Neutrophil (primary cell): ENCODE measurements around the gene PSD2.

Experiments
- H3K27ac ChIP-seq: fragments of 200-600 bp; sonication (generic); 2 replicates; pipeline ENCODE4 v1.5.1; 2016; ENCODE audit warnings: mild to moderate bottlenecking, moderate library complexity
- H3K27me3 ChIP-seq: fragments of 200-600 bp; sonication (generic); 2 replicates; pipeline ENCODE4 v1.6.0; 2016; ENCODE audit warnings: mild to moderate bottlenecking
- H3K36me3 ChIP-seq: fragments of 200-600 bp; sonication (generic); 2 replicates; pipeline ENCODE4 v1.5.1; 2017
- H3K4me1 ChIP-seq, 2 experiments: fragments of 200-600 bp in 1 of 2; sonication (generic) in 1 of 2; 1 replicate in 1 of 2; 2 replicates in 1 of 2; pipeline versions ENCODE4 v1.5.1 to v1.6.1; 2013 to 2016; ENCODE audit warnings: low read depth in 1 of 2, low read length in 1 of 2, mild to moderate bottlenecking in 1 of 2, moderate library complexity in 1 of 2; ENCODE audit not compliant: control insufficient read depth in 1 of 2, insufficient read depth in 1 of 2
- H3K4me3 ChIP-seq, 2 experiments: fragments of 200-600 bp in 1 of 2; sonication (generic) in 1 of 2; 1 replicate in 1 of 2; 2 replicates in 1 of 2; pipeline ENCODE4 v1.5.1; 2013 to 2016; ENCODE audit warnings: low read depth in 1 of 2, low read length in 1 of 2, mild to moderate bottlenecking in 1 of 2, moderate library complexity in 1 of 2
- H3K9me3 ChIP-seq: fragments of 200-600 bp; sonication (generic); 2 replicates; pipeline ENCODE4 v1.5.1; 2016
- TF ChIP-seq, protein P1 (sequence below): fragments of 200-600 bp; sonication (generic); IDR thresholded peaks from 2 replicates; pipeline ENCODE4 v1.5.1; 2016; ENCODE audit warnings: antibody characterized with exemption

The PSD2 gene

GRCh38 chr5:139882316-139882715 is 86.7 kb downstream of the PSD2 start:
- TF ChIP-seq, protein P1, sequence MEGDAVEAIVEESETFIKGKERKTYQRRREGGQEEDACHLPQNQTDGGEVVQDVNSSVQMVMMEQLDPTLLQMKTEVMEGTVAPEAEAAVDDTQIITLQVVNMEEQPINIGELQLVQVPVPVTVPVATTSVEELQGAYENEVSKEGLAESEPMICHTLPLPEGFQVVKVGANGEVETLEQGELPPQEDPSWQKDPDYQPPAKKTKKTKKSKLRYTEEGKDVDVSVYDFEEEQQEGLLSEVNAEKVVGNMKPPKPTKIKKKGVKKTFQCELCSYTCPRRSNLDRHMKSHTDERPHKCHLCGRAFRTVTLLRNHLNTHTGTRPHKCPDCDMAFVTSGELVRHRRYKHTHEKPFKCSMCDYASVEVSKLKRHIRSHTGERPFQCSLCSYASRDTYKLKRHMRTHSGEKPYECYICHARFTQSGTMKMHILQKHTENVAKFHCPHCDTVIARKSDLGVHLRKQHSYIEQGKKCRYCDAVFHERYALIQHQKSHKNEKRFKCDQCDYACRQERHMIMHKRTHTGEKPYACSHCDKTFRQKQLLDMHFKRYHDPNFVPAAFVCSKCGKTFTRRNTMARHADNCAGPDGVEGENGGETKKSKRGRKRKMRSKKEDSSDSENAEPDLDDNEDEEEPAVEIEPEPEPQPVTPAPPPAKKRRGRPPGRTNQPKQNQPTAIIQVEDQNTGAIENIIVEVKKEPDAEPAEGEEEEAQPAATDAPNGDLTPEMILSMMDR = no peak
- Histone ChIP-seq H3K36me3 (no peaks in the 10 kb centered on the region), H3K4me1 (no peaks in the 10 kb centered on the region), H3K27me3 (peaks cover 23% of the 10 kb centered on the region), H3K4me3 (no peak overlapping the region), H3K27ac (no peak overlapping the region), H3K9me3 (no peaks in the 10 kb centered on the region)

DNA sequence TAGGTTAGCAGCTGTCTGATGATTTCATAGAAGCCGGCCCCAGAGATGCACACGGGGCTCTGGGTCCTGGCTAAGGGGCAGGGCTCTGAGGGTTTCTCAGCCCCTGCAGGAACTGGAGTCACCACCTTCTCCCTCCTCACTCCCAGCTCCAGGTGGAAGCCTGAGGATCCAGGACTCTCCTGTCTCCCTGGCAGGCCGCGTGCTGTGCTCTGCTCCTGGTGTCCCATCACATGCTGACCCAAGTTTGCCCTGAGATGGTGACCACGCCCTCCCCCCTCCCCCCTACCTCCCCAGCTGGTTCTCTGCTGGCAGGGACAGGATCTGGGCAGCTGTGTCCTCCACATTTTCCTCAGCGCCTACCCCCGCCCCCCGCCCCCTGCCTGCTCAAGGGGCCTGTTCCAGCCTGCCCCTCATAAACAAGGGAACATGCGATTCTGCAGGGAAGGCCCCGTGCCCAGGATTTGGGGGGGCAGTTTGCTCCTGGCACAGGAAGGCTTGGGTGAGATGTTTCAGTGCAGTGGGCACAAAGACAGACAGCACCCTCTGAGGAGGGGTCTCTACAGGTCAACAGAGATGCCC is 87.4 kb downstream of the PSD2 start:
- H3K9me3 ChIP-seq = no peaks in the 10 kb centered on the region
- no peak overlapping the region for H3K27ac ChIP-seq
- TF ChIP-seq, protein P1 = no peak
- no peak overlapping the region for H3K4me3 ChIP-seq
- no peaks in the 10 kb centered on the region for H3K36me3 ChIP-seq
- H3K27me3 ChIP-seq = peaks cover 30% of the 10 kb centered on the region
- H3K4me1 ChIP-seq = no peaks in the 10 kb centered on the region

DNA sequence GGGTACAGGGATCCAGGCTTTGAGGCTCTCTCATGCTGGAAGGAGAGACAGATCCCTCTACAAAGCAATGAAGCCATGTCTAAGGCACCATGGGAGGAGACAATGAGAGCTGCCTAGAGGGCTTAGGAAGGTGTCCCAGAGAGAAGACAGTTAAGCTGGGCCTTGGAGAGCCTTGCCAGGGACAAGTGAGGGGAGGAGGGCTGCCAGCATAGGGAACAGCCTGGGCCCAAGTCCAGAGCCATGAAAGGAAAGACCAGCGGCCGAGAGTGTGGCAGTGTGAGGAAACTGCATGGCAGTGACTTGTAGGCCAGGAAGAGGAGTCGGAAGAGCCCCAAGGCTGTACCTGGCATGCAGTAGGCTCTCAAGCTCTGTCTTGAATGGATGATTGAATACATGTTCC is 88.5 kb downstream of the PSD2 start:
- H3K27me3 ChIP-seq = peaks cover 35% of the 10 kb centered on the region
- TF ChIP-seq, protein P1 = no peak

GRCh38 chr5:139884734-139885133 is 89.1 kb downstream of the PSD2 start:
- no peak overlapping the region for H3K27ac ChIP-seq
- H3K27me3 ChIP-seq = peaks cover 40% of the 10 kb centered on the region
- H3K9me3 ChIP-seq = no peaks in the 10 kb centered on the region
- no peaks in the 10 kb centered on the region for H3K4me1 ChIP-seq
- TF ChIP-seq, protein P1 = no peak
- no peak overlapping the region for H3K4me3 ChIP-seq
- no peaks in the 10 kb centered on the region for H3K36me3 ChIP-seq

More for the DNA sequence above, 88.5 kb downstream of the PSD2 start:
- H3K4me1 ChIP-seq = no peaks in the 10 kb centered on the region
- no peak overlapping the region for H3K27ac ChIP-seq
- H3K4me3 ChIP-seq = no peak overlapping the region
- no peaks in the 10 kb centered on the region for H3K9me3 ChIP-seq
- H3K36me3 ChIP-seq = no peaks in the 10 kb centered on the region

GRCh38 chr5:139885172-139885856 is 89.7 kb downstream of the PSD2 start:
- Histone ChIP-seq H3K36me3 (no peaks in the 10 kb centered on the region), H3K27me3 (peaks cover 45% of the 10 kb centered on the region), H3K9me3 (no peaks in the 10 kb centered on the region), H3K4me1 (no peaks in the 10 kb centered on the region), H3K27ac (no peak overlapping the region), H3K4me3 (no peak overlapping the region)
- TF ChIP-seq, protein P1 = no peak
